Putamen (tissue), 1 donor: Measurements from ENCODE around the gene ITPK1.

Experiments
- DNase-seq: peaks from one replicate; pipeline ENCODE4 v3.0.0-alpha.2; 2016; ENCODE audit warnings: low spot score

ITPK1 gene

GRCh38 chr14:93044556-93044955, 71.2 kb downstream of the ITPK1 start:
- DNase-seq, result no peak

- no peak for DNase-seq
These were observed 71.6 kb downstream of the ITPK1 start for GRCh38 chr14:93044121-93044520.

GRCh38 chr14:93042968-93043940, 72.5 kb downstream of the ITPK1 start:
- no peak for DNase-seq

GRCh38 chr14:93041830-93042229, 73.9 kb downstream of the ITPK1 start:
- no peak for DNase-seq

- DNase-seq, result no peak
These were observed 74.7 kb downstream of the ITPK1 start for GRCh38 chr14:93040982-93041381.

- DNase-seq, result no peak
These were observed 75.3 kb downstream of the ITPK1 start for GRCh38 chr14:93040443-93040842.

GRCh38 chr14:93039649-93040315, 75.9 kb downstream of the ITPK1 start:
- no peak for DNase-seq

GRCh38 chr14:93037351-93037750, 78.4 kb downstream of the ITPK1 start:
- DNase-seq, result no peak

GRCh38 chr14:93036652-93037345, 78.9 kb downstream of the ITPK1 start:
- DNase-seq, result peak; percentile 96

- DNase-seq, result peak; percentile 97
These were observed 79.6 kb downstream of the ITPK1 start for GRCh38 chr14:93035917-93036651.

- no peak for DNase-seq
These were observed 80.2 kb downstream of the ITPK1 start for GRCh38 chr14:93035585-93035916.

- no peak for DNase-seq
These were observed 81.1 kb downstream of the ITPK1 start for GRCh38 chr14:93034671-93034994.

- DNase-seq, result no peak
These were observed 81.6 kb downstream of the ITPK1 start for GRCh38 chr14:93033983-93034670.

- no peak for DNase-seq
These were observed 82.4 kb downstream of the ITPK1 start for GRCh38 chr14:93033084-93033982.

- DNase-seq, result no peak
These were observed 83.2 kb downstream of the ITPK1 start for GRCh38 chr14:93032421-93032936.

GRCh38 chr14:93031505-93032315, 84.0 kb downstream of the ITPK1 start:
- DNase-seq, result no peak

GRCh38 chr14:93030761-93031160, 85.0 kb downstream of the ITPK1 start:
- no peak for DNase-seq

- no peak for DNase-seq
These were observed 85.7 kb downstream of the ITPK1 start for GRCh38 chr14:93029911-93030508.

GRCh38 chr14:93029417-93029816, 86.3 kb downstream of the ITPK1 start:
- DNase-seq, result no peak
